Superior temporal gyrus (tissue), 1 donor: ENCODE measurements around the gene NRXN3.
"Not testable (repeated sequence)": the region's sequence is repeated elsewhere in the genome, so short reads cannot be mapped to it uniquely, and the experiment has no call there.

Experiments
- DNase-seq: peaks from one replicate; pipeline ENCODE4 v3.0.0-alpha.2; 2016; ENCODE audit errors: extremely low spot score

The NRXN3 gene

DNA sequence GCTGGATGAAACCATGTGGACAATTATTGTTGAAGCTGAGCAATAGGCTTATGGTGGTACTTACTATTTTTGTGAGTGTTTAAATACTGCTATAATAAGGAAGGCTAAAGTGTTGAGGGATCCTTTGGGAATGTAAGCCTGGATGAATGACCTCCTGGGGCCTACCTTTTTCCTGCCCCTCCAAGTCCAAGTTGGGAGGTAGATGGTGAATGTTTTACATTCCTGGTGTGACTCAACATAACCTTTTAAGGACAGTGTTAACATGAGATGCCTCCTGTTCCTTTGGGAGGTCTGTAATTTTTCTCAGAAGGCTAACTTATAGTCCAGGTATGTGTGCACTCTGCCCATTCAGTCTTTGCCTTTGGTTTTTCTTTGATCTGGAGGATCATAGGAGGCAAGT, 315.9 kb downstream of the NRXN3 start:
- no peak for DNase-seq

DNA sequence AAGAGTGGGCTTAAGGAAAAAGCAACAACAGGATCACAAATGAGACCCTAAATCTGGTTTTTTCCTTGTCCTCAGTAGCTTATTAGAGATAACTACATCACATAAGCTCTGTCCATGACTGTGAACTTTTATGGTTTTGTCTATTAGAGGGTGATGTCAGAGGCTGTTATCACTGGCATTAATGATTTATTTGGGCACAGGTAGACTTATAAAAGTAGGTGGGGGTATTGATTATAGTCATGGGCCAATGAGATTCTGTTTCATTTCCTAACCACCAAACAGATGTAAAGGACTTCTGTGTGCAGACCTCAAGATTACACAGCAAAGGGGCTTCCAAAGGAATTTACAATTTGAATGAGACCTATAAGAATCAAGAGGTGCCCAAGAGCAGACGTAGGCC, 316.4 kb downstream of the NRXN3 start:
- DNase-seq = no peak

DNA sequence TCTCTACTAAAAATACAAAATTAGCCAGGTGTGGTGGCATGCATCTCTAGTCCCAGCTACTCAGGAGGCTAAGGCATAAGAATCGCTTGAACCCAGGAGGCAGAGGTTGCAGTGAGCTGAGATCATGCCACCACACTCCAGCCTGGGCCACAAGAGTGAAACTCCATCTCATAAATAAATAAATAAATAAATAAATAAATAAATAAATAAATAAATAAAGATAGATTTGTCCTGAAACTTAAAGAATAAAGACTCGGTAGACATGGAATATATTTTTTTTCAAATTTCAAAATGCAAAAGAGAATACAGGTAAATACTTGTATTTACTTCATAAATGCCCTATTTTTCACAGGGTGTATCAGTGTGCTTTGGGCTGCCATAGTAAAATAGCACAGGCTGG, 317.4 kb downstream of the NRXN3 start:
- not testable (repeated sequence) for DNase-seq

DNA sequence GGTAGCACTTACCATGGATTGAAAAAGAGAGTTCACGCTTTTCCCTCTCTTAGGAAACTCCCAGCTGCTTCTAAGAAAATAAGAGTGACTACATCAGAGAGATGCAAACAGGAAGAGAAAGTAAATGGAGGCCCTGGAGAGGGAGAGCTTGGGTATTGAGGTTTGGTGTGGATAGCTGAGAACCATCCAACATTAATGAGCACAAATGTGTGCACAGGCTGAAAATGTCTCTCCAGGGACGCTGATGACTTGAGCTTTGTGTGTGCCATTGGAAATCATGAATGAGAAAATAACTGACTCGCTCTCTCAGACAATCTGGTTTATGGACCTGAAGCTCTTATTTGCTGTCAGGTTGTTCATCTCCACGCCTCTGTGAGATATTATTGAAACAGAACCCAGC, 318.8 kb downstream of the NRXN3 start:
- no peak for DNase-seq

DNA sequence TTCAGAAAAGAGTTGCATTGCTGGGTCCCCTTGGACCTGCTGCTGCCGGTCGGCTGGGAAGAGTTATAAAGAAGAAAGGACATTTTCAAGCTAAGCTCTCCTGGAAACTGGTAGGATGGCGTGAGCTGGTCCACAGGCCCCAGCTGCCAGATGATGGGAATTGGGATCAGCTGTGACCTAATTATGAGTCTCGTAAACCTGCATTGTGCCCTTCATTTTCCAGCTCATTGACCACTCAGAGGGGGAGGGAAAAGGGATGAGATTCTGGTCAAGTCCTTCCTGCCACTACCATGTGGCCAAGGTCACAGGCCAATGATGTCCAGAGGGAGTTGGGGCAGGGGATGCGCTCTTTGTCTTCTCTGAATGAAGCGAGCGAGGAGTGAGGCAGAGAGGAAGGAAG, 320.9 kb downstream of the NRXN3 start:
- no peak for DNase-seq

DNA sequence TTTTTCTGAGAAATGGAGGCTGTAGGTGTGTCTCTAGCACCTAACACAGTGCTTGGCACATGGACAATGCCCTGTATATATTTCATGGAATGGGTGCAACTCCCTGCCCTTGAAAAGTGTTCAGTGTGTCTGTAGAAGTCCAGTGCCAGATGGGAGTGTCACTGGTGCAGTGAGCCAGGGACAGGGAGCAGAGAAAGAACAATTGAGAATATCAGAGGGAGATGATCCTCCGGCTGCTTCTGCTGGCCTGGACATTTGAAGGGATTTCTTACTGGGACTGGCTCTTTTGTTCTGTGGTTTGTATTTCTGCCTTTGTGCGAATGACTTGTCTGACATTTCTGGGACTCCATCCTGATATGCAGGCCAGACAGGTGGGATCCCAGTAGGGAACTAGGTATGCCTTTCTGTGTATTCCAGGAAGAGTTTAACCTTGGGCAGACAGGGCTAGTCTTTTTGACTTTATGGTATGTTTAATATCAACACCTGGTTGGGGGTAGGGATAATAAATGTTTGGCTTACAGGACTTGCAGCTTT, 328.0 kb downstream of the NRXN3 start:
- peak; percentile 48 for DNase-seq

DNA sequence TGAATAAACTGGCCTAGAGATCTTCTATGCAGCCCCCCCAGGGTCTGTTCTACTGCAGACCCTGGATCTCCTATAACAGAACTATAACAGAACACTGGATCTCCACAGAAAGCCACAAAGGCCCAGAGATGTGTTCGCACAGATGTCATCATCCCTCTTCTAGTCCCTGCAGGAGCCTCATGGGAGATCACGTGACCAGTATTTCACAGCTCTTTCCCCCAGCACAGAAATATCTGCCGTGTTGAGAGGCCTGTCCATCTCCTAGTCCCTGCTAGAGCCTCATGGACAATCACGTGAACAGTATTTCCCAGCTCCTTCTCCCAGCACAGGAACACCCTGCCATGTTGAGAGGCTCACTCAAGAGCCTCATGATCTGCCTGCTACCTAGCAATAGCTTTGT, 331.7 kb downstream of the NRXN3 start:
- DNase-seq = no peak

DNA sequence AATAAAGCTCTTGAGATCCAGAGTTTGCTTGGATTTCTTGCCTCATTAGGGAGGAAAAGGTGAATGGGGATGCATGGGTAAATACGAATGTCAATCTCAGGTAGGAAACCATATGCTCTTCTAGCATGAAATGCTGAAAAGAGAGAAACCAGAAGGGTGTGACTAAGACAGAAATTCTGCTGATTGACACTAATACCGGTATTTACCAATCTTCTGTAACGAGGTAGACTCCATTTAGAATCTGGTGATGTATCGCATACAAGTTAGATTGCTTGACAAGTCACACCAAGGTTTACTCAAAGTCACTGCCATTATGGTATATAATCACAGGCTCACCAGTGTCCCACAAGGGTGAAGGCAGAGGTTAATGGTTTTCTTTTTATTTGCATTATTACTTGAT, 337.9 kb downstream of the NRXN3 start:
- DNase-seq = no peak

DNA sequence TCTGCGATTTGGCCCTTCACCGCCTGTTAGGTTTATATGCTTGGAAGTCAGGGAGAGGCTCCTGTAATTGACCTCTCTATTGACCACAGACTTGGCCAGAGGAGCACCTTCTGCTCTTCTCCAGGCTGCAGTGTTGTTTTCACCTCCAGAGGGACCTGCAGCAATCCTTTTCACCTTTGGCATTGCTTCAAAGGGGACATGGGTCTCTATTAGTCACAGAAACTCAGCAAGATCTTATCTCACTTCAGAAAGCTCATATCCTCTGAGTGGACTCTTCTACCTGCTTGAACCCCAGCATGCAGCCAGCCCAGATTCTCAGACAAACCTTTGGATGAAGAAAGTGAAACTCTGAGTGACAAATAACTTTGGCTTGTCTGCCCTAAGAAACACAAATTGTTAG, 339.3 kb downstream of the NRXN3 start:
- no peak for DNase-seq

DNA sequence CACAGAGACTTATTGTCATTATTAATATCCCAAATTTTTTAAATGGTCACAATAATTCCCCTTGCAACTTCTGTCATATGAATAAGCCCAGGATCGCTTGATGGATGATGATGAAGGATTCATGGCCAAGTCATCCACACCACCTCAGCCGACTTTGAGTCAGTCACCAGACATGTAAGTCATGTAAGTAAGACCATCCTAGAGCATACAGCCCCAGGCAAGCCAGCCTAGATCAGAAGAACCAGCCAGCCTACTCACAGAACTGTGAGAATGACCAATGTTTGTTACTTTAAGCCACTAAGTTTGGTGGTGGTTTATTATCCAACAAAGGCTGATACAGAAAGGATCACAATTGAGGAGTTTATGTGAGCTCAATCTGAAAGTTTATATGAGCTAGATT, 341.8 kb downstream of the NRXN3 start:
- no peak for DNase-seq

DNA sequence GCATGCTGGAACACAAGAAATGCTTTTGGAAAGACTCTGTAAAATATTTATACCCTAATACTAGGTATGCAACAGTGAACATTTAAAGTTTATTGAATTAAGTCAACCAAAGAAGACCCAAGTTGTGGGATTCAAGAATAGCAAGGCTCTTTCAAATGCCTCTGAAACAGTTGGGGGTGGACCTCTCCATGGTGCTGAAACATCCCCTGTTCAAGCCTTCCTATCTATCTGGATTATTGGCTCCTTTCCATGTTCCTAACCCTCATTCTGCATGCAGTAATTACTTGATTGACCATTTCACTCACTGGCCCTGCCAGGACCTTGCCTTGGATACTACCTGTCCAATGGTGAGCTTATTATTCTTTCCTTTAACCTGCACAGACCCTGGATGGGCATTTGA, 349.7 kb downstream of the NRXN3 start:
- DNase-seq = peak; percentile 34

DNA sequence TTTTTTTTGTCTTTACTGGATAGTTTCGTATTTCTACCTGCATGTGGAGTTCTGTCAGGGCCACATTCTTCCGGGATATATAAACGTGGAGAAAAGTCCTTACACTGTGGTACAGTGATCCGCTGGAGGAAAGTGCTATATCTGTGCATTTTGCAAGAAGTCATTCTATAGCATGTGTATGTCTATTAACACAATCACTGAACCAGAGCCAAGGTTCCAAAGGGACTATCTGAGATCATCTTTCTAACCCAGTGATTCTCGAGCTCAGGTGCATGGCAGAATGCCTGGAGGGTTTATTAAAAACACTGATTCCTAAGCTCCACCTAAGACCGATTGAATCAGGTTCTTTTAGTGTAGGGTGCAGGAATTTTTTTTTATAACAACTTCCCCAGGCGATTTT, 354.0 kb downstream of the NRXN3 start:
- no peak for DNase-seq

DNA sequence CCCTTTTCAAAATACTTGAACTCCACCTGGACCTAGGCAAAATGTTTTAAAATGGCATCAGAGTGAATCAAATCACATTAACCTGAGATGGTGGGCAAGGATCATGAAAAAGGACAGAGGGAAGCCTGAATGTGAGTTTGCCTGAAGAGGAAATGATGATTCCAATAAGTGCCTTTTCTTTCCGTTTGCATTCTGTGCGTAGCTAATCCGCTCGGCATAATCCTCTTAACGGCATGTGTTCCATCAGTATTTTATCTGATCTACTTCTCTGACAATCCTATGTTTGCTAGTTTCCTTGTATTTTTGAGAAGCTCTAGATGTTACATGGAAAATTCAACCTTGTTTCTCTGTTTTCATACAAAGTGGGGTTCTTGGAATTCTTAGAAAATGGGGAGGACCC, 354.6 kb downstream of the NRXN3 start:
- no peak for DNase-seq

DNA sequence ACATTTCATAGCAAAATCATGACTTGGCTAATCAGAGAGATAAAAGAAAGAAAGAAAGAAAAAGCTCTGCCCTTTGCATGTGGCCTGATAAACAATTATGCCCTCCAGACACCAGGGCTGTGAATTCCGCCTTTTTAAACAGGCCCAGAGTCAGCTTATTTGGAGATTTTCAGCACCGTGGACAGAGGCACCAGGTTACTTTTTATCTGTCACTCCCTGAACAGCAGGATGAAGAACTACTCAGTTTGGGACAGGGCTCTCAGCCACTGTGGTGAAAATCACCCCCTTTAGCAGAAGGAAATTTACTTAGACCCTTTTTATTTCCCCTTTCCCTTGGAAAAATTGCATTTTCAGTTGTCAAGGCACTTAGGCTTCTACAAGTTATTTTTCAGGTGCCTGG, 359.9 kb downstream of the NRXN3 start:
- no peak for DNase-seq

DNA sequence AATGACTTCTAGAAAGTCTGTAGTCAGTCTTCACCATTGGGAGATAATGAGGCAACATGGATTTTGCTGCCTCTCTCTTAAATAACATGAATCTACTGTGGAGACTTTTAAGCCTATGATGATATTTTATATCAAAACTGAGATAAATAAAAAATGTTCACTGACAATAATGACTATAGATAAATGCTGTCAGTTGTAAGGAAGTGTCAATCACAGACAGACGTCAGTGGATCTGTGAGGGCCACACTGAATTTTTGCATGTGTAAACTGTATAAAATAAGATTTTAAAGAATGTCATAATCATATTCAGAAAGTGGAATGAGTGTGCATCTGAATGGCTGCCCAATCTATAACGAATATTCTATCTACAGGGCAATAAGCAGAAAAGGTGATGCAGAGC, 364.0 kb downstream of the NRXN3 start:
- DNase-seq = no peak

DNA sequence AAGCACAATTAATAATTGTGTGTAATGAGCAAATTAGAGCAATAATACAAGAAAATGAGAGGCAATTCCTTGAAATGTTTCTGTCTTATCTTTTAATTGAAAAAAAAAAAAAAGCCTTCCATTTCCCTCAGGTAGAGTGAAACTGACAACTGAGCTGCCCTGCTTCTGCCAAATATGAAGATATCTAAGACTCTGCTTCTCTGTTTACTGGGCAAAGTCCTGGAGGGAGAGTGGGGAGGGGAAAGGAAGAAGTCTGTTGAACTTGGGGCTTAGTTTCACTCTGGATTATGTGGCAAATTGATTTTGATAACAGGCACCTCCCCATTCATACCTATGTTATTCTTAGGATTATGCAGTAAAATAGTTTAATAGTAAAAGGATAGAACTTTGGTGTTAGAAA, 364.9 kb downstream of the NRXN3 start:
- no peak for DNase-seq

DNA sequence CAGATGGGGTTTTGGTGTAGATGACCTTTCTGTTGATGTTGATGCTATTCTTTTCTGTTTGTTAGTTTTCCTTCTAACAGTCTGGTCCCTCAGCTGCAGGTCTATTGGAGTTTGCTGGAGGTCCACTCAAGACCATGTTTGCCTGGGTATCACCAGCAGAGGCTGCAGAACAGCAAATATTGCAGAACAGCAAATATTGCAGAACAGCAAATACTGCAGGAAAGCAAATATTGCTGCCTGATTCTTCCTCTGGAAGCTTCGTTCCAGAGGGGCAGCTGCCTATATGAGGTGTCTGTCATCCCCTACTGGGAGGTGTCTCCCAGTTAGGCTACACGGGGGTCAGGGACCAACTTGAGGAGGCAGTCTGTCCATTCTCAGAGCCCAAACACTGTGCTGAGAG, 371.6 kb downstream of the NRXN3 start:
- DNase-seq = not testable (repeated sequence)

DNA sequence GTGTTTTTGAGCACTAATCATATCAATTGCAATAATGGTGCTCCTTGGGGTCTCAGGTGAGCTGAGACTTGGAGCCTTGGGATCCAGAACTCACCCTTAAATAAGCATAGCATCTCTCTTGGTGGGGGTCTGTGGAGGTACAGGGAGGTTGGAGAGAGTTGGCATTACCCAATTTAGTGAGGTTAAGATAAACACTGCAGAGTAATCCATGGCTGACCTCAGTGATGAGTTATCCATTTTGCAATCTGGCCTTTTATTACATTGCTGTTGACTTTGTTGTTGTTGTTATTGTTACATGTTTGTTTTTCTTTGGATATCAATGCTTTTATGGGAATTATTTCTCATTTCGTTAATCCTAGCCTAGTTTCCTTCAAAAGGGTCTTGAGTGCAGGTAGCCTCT, 373.3 kb downstream of the NRXN3 start:
- no peak for DNase-seq

DNA sequence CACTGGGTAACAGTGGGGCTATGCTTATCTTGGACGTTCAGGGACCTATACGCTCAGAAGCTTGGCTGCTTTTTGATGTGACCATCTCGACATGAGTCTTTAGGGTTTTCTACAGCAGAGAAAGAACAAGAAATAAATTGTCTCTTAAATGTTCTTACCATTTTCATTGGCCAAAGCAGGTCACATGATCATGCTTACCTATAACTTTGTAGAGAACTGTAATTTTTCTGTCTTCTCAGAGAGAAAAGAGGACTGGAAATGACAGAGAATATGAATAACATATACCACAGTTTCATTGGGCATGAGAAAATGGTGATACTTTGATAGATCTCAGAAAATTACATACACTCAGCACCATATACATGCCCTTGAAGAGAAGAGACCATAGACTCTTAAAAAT, 390.9 kb downstream of the NRXN3 start:
- no peak for DNase-seq

DNA sequence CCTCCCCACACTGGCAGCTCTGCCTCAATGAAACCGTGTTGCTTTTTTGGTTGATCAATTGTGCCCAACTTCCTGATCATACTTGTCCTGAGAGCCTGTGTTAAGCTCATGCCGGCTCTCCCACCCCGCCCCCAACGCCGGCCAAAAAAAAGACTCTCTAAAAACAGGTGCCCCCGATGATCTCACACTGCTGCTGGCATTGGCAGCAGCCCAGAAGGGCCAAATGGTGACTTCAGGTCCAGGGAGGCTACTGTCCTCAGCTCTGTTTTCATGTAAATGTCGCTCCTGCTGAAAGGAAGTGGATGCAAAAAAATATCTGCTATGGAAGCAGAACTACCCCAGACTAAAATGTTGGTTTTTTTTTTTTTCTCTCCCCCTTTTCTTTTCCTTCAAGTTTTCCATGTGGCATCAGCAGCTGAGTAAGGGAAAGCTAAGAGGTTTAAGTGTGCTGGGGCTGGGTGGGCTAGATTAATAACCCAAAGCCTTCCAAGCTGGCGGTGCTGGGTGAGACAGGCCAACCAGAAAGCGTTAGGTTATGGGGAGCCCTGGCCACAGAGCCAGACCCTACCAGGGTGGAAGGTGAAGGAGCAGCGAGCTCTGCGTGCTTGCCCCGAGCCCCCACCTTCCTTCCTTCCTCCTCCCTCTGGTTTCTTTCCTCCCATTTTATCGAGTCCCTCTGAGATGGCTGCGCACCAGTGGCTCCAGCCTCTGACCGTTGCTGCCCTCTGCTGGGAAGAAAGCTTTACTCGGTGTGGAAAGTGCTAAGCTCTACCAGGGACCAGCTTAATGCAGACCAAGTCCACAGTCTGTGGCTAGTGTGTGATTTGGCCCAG, 396.1 kb downstream of the NRXN3 start:
- peak; percentile 97 for DNase-seq

DNA sequence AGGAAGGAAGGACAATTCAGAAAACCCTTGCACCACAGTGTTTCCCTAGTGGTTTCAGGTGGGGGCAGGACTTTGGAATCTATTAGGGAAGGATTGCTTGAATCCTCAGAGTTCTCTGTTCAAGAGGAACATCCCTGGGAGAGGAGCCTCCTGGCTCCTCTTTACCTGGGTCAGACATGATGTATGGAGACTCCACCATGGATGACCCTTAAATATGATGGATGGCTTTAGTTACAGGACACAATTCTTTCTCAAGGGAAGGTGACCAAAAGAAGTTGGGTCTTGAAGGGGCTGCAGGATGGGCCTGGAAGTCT, 396.6 kb downstream of the NRXN3 start:
- DNase-seq = no peak

DNA sequence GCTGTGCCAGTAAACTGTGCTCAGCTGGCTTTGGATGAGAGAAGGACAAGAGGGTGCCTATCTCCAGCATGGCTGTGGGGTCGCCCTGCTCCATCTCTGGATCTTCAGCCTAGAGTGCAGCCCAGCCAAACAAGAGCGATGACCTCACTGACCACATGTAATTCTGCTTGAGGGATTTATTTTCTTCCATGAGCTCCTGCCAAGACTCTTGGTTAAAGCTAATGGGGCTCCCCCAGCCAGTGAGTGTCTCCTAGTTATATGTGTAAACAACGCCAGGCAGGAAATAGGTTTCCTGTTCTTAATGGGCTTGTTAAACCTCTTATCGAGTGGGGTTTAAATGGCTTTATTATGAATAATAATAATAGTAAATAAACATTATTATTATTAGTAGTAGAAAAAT, 397.2 kb downstream of the NRXN3 start:
- DNase-seq = no peak

DNA sequence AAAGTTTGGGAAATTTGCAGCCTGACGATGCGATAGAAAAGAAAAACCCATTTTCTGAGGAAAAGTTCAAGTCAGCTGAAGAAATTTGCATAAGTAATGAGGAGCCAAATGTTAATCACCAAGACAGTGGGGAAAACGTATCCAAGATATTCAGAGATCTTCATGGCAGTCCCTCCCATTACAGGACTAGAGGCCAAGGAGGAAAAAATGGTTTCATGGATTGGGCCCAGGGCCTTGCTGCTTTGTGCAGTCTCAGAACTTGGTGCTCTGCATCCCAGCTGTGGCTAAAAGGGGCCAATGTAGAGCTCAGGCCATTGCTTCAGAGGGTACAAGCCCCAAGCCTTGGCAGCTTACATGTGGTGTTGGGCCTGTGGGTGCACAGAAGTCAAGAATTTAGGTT, 403.6 kb downstream of the NRXN3 start:
- DNase-seq = not testable (repeated sequence)
